PC-9 (cell line): ENCODE data around the gene TTLL8. TPM values are rescaled to one million over a fixed set of nuclear protein-coding genes. Genes with fewer than 3 reads are reported as not detected.

Experiments
- BruUV-seq: library from RNA; stranded (reverse); fragments of 400-500 nt; replicated peaks from 2 replicates; lab custom pipeline; 2021; lab: Mats Ljungman, UMichigan
- CTCF ChIA-PET: fragments of 300-600 bp; sonication (Branson Sonifier 250); formaldehyde crosslinking; loops from one replicate; lab custom pipeline; 2022; ENCODE audit warnings: antibody characterized with exemption; lab: Charles Lee
- POLR2A ChIA-PET: fragments of 300-600 bp; sonication (Branson Sonifier 250); formaldehyde crosslinking; loops from one replicate; lab custom pipeline; 2022; ENCODE audit warnings: antibody characterized with exemption; ENCODE audit not compliant: unreplicated experiment; lab: Charles Lee
- DNase-seq, 2 experiments: peaks; one replicate each; pipeline versions ENCODE4 v3.0.0 to v3.0.0-alpha.2; 2015 to 2022; ENCODE audit warnings: mixed read lengths in 1 of 2
- H2AFZ ChIP-seq: fragments of 200-600 bp; sonication (generic); 2 replicates; pipeline ENCODE4 v1.8.1; 2017; ENCODE audit warnings: antibody characterized with exemption
- H3F3A ChIP-seq: fragments of 200-600 bp; sonication (generic); 2 replicates; pipeline ENCODE4 v1.8.1; 2017; ENCODE audit warnings: antibody characterized with exemption, mild to moderate bottlenecking, low read depth; ENCODE audit not compliant: insufficient read depth
- H3K27ac ChIP-seq: fragments of 200-600 bp; sonication (generic); 2 replicates; pipeline ENCODE4 v1.6.1; 2016; ENCODE audit warnings: mixed run types
- H3K27me3 ChIP-seq: fragments of 200-600 bp; sonication (generic); 2 replicates; pipeline ENCODE4 v1.6.1; 2016; ENCODE audit warnings: low read depth, mixed run types; ENCODE audit not compliant: insufficient read depth
- H3K36me3 ChIP-seq: fragments of 200-600 bp; sonication (generic); 2 replicates; pipeline ENCODE4 v1.6.1; 2016; ENCODE audit warnings: low read depth, mixed run types
- H3K4me1 ChIP-seq: fragments of 200-600 bp; sonication (generic); replicated peaks from 2 replicates; pipeline ENCODE4 v1.6.1; 2016; ENCODE audit warnings: mixed run types; ENCODE audit not compliant: insufficient read depth
- H3K4me2 ChIP-seq: fragments of 200-600 bp; sonication (generic); 2 replicates; pipeline ENCODE4 v1.6.1; 2017; ENCODE audit warnings: mixed run types
- H3K4me3 ChIP-seq: fragments of 200-600 bp; sonication (generic); 2 replicates; pipeline ENCODE4 v1.6.1; 2016; ENCODE audit warnings: mixed run types
- H3K79me2 ChIP-seq: fragments of 200-600 bp; sonication (generic); 2 replicates; pipeline ENCODE4 v1.6.1; 2017; ENCODE audit warnings: low read depth, mixed run types
- H3K9me2 ChIP-seq: fragments of 200-600 bp; sonication (generic); 2 replicates; pipeline ENCODE4 v1.8.1; 2017; ENCODE audit warnings: mild to moderate bottlenecking; ENCODE audit not compliant: insufficient read depth
- H3K9me3 ChIP-seq: fragments of 200-600 bp; sonication (generic); 2 replicates; pipeline ENCODE4 v1.8.1; 2016; ENCODE audit warnings: low read depth; ENCODE audit not compliant: insufficient read depth
- H4K20me1 ChIP-seq: fragments of 200-600 bp; sonication (generic); 2 replicates; pipeline ENCODE4 v1.8.1; 2017; ENCODE audit not compliant: insufficient read depth
- EZH2 ChIP-seq: fragments of 200-600 bp; sonication (generic); IDR thresholded peaks from 2 replicates; pipeline ENCODE4 v1.8.0; 2017; ENCODE audit warnings: antibody characterized with exemption, low read depth
- intact Hi-C: fragments of 100-400 bp; cut with micrococcal nuclease; formaldehyde crosslinking; loops from one replicate; pipeline ENCODE4 v1.10.0; 2022; ENCODE audit not compliant: unreplicated experiment
- total RNA-seq: library from RNA; stranded (reverse); gene quantifications from 2 replicates; pipeline ENCODE4 v1.2.3, GENCODE V29; 2021
- TF ChIP-seq, protein P1 (sequence below): fragments of 200-600 bp; sonication (generic); conservative IDR thresholded peaks from 2 replicates; pipeline ENCODE4 v1.6.1; 2017; ENCODE audit warnings: mixed run types, antibody characterized with exemption, mild to moderate bottlenecking, moderate library complexity

TTLL8 gene
- total RNA-seq, 1 experiment from 2014 or later, result not detected

GRCh38 chr22:50060441-50061140 is 2.5 kb upstream of the TTLL8 start:
- H2AFZ ChIP-seq, result no peak overlapping the region
- H3K9me3 ChIP-seq, result no peaks in the 10 kb centered on the region
- H3K9me2 ChIP-seq, result no peaks in the 10 kb centered on the region
- no peaks in the 10 kb centered on the region for H3K36me3 ChIP-seq
- H3K79me2 ChIP-seq, result no peaks in the 10 kb centered on the region
- H3K27ac ChIP-seq, result no peak overlapping the region
- POLR2A ChIA-PET, result no interaction called here
- H3K4me2 ChIP-seq, result no peak overlapping the region
- BruUV-seq, result no TSS peak
- TF ChIP-seq, protein P1, sequence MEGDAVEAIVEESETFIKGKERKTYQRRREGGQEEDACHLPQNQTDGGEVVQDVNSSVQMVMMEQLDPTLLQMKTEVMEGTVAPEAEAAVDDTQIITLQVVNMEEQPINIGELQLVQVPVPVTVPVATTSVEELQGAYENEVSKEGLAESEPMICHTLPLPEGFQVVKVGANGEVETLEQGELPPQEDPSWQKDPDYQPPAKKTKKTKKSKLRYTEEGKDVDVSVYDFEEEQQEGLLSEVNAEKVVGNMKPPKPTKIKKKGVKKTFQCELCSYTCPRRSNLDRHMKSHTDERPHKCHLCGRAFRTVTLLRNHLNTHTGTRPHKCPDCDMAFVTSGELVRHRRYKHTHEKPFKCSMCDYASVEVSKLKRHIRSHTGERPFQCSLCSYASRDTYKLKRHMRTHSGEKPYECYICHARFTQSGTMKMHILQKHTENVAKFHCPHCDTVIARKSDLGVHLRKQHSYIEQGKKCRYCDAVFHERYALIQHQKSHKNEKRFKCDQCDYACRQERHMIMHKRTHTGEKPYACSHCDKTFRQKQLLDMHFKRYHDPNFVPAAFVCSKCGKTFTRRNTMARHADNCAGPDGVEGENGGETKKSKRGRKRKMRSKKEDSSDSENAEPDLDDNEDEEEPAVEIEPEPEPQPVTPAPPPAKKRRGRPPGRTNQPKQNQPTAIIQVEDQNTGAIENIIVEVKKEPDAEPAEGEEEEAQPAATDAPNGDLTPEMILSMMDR, result no peak
- TF ChIP-seq EZH2, result no peak
- peak in 1 of 2 experiments; percentile 16 for DNase-seq
- intact Hi-C loops, result no loop called here
- no peaks in the 10 kb centered on the region for H3F3A ChIP-seq
- no peaks in the 10 kb centered on the region for H3K4me1 ChIP-seq
- no peaks in the 10 kb centered on the region for H4K20me1 ChIP-seq
- CTCF ChIA-PET, result no interaction called here
- H3K27me3 ChIP-seq, result peaks cover 70% of the 10 kb centered on the region
- no peak overlapping the region for H3K4me3 ChIP-seq

DNA sequence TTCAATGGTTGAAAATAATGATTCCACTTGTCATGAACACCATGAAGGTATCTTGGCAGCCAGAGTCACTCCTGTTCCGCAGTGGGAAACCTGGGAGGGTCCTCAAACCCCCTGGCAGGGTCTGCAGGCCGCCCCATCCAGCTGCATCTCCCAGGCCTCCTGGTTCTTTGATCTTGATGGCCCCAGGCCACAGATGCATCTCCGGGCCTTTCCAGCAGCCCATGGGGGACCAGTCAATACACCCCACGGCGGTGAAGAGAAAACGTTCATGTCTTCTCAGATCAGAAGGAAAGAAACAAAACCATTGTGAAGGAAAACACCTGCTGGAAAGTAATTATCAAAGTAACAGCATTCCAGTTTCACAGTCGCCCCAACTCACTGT is 1.8 kb upstream of the TTLL8 start:
- no peak overlapping the region for H3K27ac ChIP-seq
- no peaks in the 10 kb centered on the region for H3K9me2 ChIP-seq
- H4K20me1 ChIP-seq, result no peaks in the 10 kb centered on the region
- H3F3A ChIP-seq, result no peaks in the 10 kb centered on the region
- CTCF ChIA-PET, result no interaction called here
- H3K4me3 ChIP-seq, result no peak overlapping the region
- H3K79me2 ChIP-seq, result no peaks in the 10 kb centered on the region
- no peak overlapping the region for H3K4me2 ChIP-seq
- H3K4me1 ChIP-seq, result no peaks in the 10 kb centered on the region
- DNase-seq, result no peak
- H3K36me3 ChIP-seq, result no peaks in the 10 kb centered on the region
- POLR2A ChIA-PET, result no interaction called here
- no peaks in the 10 kb centered on the region for H3K9me3 ChIP-seq
- H2AFZ ChIP-seq, result no peak overlapping the region
- H3K27me3 ChIP-seq, result peaks cover 71% of the 10 kb centered on the region
- no TSS peak for BruUV-seq
- intact Hi-C loops, result no loop called here
- TF ChIP-seq EZH2, result no peak

- Histone ChIP-seq H3K79me2 (no peaks in the 10 kb centered on the region), H3K4me2 (no peak overlapping the region), H3K9me3 (no peaks in the 10 kb centered on the region), H3K9me2 (no peaks in the 10 kb centered on the region), H2AFZ (no peak overlapping the region), H3K27ac (no peak overlapping the region), H4K20me1 (no peaks in the 10 kb centered on the region), H3K36me3 (no peaks in the 10 kb centered on the region), H3K4me1 (no peaks in the 10 kb centered on the region), H3K4me3 (no peak overlapping the region), H3K27me3 (peaks cover 71% of the 10 kb centered on the region), H3F3A (no peaks in the 10 kb centered on the region)
- no TSS peak for BruUV-seq
- CTCF ChIA-PET, result no interaction called here
- intact Hi-C loops, result no loop called here
- POLR2A ChIA-PET, result interaction anchor here (0.6 kb wide), 1 partner anchor 14 kb away, joined by 5 read pairs; no protein-coding TSS in a partner anchor
- no peak for DNase-seq
- TF ChIP-seq, protein P1, result no peak
- no peak for TF ChIP-seq EZH2
Observed at GRCh38 chr22:50058906-50059880, 1.1 kb upstream of the TTLL8 start.
